Activated CD4-positive, alpha-beta T cell treated with anti-CD3 and anti-CD28 coated beads, Interleukin-2, Interleukin-4, amounts not matched to agents 100 ng/mL and 50 ng/mL, durations not matched to agents 16 hours and 8 hours (primary cell): ENCODE measurements around the gene ATRX.
A peak's percentile ranks its signal among the peaks of the same experiment; 100 is the strongest.
"Not testable (repeated sequence)": the region's sequence is repeated elsewhere in the genome, so short reads cannot be mapped to it uniquely, and the experiment has no call there.

Source experiments
- DNase-seq: peaks from one replicate; pipeline ENCODE4 v3.0.0-alpha.2; 2020; ENCODE audit warnings: low spot score

Gene ATRX, protein sequence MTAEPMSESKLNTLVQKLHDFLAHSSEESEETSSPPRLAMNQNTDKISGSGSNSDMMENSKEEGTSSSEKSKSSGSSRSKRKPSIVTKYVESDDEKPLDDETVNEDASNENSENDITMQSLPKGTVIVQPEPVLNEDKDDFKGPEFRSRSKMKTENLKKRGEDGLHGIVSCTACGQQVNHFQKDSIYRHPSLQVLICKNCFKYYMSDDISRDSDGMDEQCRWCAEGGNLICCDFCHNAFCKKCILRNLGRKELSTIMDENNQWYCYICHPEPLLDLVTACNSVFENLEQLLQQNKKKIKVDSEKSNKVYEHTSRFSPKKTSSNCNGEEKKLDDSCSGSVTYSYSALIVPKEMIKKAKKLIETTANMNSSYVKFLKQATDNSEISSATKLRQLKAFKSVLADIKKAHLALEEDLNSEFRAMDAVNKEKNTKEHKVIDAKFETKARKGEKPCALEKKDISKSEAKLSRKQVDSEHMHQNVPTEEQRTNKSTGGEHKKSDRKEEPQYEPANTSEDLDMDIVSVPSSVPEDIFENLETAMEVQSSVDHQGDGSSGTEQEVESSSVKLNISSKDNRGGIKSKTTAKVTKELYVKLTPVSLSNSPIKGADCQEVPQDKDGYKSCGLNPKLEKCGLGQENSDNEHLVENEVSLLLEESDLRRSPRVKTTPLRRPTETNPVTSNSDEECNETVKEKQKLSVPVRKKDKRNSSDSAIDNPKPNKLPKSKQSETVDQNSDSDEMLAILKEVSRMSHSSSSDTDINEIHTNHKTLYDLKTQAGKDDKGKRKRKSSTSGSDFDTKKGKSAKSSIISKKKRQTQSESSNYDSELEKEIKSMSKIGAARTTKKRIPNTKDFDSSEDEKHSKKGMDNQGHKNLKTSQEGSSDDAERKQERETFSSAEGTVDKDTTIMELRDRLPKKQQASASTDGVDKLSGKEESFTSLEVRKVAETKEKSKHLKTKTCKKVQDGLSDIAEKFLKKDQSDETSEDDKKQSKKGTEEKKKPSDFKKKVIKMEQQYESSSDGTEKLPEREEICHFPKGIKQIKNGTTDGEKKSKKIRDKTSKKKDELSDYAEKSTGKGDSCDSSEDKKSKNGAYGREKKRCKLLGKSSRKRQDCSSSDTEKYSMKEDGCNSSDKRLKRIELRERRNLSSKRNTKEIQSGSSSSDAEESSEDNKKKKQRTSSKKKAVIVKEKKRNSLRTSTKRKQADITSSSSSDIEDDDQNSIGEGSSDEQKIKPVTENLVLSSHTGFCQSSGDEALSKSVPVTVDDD (N-terminal part only)

DNA sequence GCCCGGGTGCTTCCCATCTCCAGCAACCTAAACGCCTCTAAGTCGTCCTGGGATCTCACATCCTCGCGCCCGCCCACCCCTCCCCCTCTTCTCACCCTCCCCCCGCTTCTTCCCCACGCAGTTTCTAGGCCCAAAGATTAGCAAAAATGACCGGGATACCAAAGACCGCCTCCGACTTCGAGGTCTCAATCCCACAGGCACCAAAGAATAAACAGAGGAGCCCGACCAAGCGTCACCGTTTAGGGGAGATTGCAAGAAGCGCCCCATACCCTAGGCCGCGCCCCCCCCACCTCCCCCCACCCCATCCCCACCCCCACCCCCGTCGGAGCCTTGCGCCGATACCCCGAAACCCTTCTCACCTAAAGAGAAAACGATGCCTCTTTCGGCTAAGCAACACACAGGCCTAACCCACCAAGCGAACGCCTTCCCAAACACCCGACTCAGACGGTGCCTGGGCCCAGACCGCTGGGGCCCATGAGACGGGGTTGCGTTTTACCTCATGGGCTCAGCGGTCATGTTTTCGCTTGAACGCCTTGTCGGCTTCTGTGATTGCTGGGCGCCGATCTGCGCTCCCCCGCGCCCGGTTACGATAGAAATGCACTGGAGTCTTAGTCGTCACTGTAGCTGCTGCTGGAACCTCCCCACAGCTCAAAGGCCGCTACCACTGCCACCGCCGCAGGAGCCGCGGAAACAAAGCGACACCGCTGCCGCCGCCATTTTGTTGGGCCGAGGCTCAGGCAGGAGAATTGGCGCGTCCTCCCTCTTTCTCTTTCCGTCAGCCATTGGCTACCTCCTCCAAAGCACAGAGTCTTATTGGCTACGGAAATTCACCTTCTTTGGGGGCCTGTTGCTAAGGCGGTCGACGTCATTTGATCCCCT lies at the start of gene ATRX:
TSS of gene ATRX (minus strand) at position 731 of the 879 bp plus-strand sequence. CDS start at position 516, 215 bp downstream.
- DNase-seq: peak; percentile 77

DNA sequence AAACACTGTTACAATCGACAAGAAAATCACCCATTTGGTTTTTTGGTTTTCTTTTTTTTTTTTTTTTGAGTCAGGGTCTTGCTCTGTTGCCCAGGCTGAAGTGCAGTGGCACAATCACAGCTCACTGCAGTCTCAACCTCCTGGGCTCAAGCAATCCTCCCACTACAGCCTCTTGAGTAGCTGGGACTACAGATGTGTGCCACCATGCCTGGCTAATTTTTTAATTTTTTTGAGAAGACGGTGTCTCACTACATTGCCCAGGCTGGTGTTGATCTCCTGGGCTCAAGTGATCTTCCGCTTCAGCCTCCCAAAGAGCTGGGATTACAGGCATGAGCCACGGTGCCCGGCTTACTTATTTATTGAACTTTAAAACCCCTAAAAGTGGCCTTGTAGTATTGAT lies 45.5 kb upstream of the ATRX start:
- DNase-seq: not testable (repeated sequence)

DNA sequence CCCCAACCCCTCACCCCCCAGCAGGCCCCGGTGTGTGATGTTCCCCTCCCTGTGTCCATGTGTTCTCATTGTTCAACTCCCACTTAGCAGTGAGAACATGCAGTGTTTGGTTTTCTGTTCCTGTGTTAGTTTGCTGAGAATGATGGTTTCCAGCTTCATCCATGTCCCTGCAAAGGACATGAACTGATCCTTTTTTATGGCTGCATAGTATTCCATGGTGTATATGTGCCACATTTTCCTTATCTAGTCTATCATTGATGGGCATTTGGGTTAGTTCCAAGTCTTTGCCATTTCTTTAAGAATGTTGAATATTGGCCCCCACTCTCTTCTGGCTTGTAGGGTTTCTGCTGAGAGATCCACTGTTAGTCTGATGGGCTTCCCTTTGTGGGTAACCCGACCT lies 36.0 kb upstream of the ATRX start:
- DNase-seq: not testable (repeated sequence)

DNA sequence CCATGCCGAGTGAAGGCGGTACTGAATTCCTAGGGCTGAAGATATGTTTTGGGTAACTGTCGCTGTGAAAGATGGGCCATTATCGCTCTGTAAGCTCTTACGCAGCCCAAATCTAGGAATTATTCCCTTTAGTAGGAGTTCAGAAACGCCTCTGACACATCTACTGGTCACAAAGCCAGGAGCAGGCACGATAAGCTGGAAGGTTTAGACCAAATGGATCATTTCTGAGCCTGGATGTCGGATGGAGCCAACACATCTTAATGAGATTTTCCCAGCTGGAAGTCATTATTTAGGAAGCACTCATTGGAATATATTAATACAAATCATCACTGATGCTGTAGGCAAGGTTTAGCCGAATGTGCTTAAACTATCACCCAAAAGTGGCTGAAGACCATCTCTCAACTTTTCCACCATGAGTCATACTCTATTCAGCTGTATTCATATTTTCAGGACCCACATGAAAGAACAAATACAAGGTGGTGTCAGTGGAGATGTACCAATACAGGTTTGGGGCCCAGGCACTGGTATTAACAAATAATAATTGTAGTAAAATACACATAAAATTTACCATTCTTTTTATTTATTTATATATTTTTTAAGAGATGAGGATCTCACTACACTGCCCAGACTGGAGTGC lies 34.2 kb upstream of the ATRX start:
- DNase-seq: no peak

DNA sequence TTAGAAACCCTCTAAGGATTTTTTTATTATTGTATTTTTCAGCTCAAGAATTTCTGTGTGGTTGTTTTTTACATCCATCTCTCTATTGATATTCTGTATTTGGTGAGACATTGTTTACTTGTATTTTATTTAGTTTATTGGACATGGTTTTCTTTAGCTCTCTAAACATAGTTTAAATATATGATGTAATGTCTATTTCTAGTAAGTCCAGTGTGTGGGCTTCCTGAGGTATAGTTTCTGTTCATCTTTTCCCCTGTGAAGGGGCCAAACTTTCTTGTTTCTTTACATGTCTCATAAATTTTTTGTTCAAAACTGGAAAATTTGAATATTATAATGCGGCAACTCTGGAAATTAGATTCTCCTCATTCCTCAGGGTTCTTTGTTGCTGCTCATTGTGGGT lies 28.2 kb upstream of the ATRX start:
- no peak for DNase-seq

DNA sequence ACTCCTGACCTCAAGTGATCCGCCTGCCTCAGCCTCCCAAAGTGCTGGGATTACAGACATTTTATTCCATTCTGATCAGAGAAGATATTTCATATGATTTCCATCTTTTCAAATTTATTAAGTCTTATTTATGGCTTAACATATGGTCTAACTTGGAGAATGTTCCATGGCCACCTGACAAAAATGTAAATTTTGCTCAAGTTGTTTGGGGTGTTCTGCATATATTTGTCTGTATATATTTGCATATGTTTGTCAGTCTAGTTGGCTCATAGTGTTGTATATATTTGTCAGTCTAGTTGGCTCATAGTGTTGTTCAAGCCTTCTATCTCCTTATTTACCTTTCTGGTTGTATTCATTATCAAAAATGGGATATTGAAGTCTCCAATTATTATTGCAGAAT lies 16.2 kb upstream of the ATRX start:
- DNase-seq: no peak

DNA sequence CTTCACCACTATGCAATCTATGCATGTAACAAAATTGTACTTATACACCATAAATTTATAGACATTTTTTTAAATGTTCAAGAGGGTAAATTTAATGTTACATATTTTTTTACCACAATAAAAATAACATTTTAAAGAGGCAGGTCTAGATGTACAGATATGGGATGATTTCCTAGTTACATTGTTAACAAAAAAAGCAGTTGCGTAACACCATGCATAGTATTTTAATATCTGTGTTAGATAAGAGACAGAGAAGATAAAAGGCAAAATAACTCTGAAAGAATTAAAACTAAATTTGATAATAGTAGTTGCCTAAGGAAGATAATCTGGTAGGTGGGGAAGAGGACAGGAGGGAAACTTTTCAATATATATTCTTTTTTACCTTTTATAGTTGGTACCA lies 9.1 kb upstream of the ATRX start:
- no peak for DNase-seq

DNA sequence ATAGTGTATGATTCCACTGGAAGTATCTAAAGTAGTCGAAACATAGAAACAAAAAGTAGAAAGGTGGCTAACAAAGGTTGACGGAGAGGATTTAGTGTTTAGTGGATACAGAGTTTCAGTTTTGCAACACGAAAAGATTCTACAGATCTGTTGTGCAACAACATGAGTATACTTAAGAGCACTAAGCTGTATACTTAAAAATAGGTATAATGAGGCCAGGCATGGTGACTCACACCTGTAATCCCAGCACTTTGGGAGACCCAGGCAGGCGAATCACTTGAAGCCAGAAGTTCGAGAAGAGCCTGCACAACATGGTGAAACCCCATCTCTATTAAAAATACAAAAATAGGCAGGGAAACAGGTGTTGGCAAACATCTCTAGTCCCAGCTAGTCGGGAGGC lies 7.9 kb upstream of the ATRX start:
- no peak for DNase-seq

DNA sequence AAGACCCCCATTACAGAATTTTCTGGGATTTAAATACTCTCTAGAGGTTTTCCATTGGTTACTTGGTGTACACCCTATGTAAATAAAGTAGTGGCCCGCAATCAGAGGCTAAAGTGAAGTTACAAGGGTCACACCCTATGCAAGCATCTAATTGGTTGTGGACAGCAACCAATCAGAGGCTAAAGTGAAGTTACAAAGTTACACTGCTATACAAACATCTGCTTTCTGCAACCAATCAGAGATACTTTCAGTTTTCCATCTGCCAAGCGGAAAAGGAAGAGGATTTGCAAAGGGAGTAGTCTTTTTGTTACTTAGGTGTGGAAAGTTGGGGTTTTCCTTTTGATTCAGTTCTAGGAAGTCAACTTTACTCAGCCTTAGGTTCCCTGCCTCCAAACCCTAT lies 2.0 kb upstream of the ATRX start:
- DNase-seq: peak; percentile 59

DNA sequence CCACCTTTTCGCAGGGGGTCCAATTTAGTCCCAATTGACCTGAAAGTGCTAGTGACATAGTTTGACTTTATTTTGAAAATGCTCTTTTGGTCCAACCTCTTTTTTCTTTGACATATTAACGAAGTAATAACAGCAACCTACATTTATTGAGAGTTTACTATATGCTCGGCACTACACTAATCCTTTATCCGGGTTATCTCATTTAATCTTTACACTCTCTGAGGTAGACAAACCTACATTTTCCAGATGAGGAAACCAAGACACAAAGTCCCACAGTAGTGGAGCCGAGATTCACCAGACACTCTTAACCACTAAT lies 307 bp upstream of the ATRX start:
- DNase-seq: no peak

DNA sequence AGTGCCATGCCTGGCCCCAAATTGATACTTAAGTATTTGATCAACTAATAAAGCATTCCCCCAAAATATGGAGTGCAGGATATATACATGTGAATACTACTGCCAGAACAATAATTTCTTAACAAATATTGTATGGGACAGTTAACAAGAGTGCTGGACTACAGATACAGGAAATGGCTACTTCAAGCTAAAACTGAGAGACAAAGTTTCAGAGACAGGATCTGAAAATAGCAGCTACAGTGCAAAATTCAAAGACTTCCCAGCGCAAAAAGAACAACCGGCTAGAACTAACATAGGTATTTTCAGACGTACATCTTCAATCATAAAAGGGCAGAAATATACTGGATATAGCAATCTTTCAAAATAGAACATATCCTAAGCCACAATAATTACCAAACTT lies 6.3 kb downstream of the ATRX start:
- no peak for DNase-seq

DNA sequence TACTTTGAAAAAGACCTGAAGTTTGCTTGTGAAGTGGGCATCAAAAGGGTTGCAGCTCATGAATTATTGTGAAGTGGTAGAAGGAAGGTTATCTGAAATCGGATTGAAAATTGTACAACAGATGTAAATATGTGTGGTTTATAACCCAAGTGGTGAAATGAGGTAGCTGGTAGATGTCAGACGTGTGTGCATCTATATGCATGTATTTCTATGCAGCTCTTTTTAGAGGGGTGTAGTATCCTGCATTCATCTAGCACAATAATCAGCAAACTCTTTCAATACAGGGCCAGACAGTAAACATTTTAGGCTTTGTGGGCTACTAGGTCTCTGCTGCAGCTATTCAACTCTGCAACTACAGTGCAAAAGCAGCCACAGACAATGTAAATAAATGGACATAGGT lies 9.4 kb downstream of the ATRX start:
- DNase-seq: no peak

DNA sequence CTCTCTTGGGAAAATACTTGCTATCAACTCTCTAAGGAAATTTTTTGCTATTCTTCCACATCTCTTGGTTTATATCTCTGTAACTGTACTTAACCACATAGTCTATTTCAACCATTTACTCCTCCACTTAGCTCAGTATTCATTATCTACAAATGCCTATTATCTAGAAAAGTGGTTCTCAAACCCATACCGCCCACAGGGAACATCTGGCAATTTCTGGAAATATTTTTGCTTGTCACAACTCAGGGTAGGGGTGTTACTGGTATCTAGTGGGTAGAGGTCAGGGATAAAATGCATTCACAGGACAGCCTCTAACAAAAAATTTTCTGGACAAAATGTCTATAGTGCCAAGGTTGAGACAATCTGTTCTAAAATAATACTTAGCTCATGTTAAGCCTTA lies 14.4 kb downstream of the ATRX start:
- no peak for DNase-seq

DNA sequence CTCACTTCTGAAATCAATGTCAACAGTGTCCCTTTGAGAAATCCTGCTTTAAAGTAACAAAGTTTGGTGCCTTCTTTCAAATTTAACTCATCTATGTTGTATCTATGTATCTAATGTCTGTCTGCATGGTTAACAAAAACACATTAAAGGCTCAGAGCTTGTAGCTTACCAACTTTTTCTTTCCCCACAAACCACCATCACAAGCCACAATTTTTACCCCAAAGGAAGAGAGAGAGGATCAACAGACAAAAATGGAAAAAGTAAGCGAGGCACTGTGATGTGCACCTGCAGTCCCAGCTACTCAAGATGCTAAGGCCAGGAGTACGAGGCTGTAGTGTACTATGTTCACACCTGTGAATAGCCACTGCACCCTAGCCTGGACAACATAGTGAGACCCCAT lies 17.2 kb downstream of the ATRX start:
- DNase-seq: no peak

DNA sequence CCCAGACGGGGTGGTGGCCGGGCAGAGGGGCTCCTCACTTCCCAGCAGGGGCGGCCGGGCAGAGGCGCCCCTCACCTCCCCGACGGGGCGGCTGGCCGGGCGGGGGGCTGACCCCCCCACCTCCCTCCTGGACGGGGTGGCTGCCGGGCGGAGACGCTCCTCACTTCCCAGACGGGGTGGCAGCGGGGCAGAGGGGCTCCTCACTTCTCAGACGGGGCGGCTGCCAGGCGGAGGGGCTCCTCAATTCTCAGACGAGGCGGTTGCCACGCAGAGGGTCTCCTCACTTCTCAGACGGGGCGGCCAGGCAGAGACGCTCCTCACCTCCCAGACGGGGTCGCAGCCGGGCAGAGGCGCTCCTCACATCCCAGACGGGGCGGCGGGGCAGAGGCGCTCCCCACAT lies 19.8 kb downstream of the ATRX start:
- not testable (repeated sequence) for DNase-seq

DNA sequence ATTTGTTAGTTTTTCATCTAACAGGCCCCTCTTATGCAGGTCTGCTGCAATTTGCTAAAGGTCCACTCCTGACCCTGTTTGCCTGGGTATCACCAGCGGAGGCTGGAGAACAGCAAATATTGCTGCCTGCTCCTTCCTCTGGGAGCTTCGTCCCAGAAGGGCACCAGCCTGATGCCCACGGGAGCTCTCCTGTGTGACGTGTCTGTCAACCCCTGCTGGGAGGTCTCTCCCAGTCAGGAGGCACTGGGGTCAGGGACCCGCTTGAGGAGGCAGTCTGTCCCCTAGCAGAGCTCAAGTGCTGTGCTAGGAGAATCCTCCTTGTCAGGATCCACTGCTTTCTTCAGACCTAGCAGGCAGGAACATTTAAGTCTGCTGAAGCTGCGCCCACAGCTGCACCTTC lies 30.5 kb downstream of the ATRX start:
- DNase-seq: no peak

DNA sequence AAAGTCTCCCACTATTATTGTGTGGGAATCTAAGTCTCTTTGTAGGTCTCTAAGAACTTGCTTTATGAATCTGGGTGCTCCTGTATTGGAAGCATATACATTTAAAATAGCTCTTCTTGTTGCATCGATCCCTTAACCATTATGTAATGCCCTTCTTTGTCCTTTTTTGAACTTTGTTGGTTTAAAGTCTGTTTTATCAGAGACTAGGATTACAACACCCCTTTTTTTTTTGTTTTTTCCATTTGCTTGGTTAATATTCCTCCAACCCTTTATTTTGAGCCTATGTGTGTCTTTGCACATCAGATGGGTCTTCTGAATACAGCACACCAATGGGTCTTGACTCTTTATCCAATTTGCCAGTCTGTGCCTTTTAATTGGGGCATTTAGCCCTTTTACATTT lies 32.1 kb downstream of the ATRX start:
- DNase-seq: not testable (repeated sequence)

DNA sequence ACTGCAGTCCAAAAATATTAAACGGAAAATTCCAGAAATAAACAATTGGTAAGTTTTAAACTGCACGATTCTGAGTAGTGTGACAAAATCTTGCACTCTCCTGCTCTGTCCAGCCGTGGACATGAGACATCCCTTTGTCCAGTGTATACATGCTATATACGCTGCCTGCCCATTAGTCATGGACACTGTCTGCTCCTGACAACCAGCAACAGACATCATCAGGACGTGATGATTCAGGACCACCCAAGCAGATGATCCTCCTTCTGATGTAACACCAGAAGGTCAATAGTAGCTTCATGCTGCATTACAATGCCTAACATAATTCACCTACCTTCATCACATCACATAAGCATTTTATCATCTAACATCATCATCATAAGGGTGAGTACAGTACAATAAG lies 36.3 kb downstream of the ATRX start:
- no peak for DNase-seq

DNA sequence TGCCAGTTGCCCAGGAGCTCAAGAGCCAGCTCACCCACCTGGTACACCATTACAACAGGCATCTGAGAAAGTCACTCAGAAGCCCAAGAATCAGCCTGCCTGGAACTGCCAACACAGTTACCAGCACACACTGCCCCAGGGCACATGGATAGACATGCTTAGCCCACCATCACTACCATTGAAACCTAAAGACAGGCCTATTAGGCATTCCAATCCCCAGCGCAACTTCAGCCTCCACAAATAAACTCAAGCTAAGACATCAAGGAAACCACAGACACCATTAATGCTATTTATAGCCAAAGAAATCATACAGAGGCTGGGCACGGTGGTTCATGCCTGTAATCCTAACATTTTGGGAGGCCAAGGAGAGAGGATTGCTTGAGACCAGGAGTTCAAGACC lies 42.3 kb downstream of the ATRX start:
- DNase-seq: no peak

DNA sequence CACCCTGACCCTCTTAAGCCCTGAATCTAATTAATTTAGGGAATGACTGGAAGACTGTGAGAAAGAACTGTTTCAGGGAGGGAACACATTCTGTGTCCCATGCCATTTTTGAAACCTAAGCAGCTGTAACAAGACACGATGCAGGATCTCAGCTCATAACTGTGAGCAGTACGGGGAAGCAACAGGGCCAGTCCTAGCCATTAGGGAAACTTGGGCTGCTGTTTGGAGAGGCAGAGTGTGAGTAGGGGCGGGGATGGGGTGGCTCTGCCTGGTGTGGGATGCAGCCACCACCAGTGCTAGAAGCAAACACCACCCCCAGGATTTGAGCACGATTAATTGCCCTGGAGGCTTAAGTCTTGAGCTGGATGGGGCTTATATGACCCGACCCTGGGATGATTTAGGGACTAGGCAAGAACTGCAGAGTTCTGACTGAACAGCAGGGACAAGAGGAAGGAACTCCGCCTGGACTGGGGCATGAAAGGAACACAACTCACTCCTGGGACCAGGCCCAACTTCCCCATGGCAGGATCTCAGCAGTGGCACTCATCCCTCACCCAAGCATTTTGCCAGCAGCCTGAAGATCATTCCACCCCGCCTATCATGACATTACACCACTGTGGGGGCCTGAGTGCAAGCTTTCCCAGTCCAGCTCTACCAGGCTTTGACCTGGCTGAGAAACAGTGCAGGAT lies 43.1 kb downstream of the ATRX start:
- no peak for DNase-seq
